ENCODE measurements around the gene KLK5.

DNA sequence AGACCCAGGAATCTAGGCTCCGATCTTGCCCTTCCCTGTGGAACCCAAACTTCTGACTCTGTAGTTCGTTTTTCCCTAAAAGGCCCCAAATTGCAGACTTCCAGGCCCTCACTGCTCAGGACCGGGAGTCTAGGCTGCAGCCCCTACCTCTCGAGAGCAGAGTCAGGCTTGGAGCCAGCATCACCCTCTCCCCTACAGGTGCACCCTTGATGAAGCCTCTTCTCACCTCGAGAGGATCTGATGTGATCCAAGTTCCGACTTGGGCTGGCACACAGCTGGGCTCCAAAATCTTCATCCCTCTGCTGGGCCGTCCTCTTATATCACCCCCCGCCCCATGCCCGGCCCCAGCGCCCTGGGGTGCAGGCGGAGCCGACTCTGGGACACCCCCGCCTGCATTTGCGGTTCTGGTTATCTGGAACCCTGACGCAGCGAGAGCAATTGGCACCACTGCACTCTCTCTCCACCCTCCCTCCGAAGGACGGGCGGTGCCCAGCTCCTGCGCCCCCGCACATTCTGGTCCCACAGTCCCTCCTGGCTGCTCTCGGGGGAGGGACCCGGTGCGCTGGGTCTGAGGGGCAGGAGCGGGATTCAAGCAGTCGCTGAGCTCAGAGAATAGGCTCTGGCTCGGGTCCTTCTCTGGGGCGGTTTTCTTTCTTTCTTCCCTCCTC, 30.9 kb upstream of the KLK5 start, which contains the start of gene KLK7:
- TF ChIP-seq POLR2AphosphoS5 (IDR thresholded peaks at IDR 0.05) = no peak
- TF ChIP-seq, protein P1, sequence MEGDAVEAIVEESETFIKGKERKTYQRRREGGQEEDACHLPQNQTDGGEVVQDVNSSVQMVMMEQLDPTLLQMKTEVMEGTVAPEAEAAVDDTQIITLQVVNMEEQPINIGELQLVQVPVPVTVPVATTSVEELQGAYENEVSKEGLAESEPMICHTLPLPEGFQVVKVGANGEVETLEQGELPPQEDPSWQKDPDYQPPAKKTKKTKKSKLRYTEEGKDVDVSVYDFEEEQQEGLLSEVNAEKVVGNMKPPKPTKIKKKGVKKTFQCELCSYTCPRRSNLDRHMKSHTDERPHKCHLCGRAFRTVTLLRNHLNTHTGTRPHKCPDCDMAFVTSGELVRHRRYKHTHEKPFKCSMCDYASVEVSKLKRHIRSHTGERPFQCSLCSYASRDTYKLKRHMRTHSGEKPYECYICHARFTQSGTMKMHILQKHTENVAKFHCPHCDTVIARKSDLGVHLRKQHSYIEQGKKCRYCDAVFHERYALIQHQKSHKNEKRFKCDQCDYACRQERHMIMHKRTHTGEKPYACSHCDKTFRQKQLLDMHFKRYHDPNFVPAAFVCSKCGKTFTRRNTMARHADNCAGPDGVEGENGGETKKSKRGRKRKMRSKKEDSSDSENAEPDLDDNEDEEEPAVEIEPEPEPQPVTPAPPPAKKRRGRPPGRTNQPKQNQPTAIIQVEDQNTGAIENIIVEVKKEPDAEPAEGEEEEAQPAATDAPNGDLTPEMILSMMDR (IDR thresholded peaks at IDR 0.05) = no peak
- no peak for TF ChIP-seq POLR2A (IDR thresholded peaks at IDR 0.05; ENCODE audit: low read depth)

Data from esophagus muscularis mucosa (tissue), 3 donors.